Right lobe of liver (tissue), 6 donors: ENCODE results near the gene ARHGAP30. TPM values are rescaled to one million over a fixed set of nuclear protein-coding genes. Genes with fewer than 3 reads are reported as not detected.
A peak's percentile ranks its signal among the peaks of the same experiment; 100 is the strongest.

ENCODE experiments used
- ATAC-seq, 4 donors: fragments of 200-7000 bp; cut with Tn5 transposase; one replicate each; pipeline ENCODE4 v1.9.1; 2020; ENCODE audit warnings: mild to moderate bottlenecking in 4 of 4, moderate library complexity in 4 of 4
- DNase-seq, 3 donors: peaks; one replicate each; pipeline ENCODE4 v3.0.0-alpha.2; 2020
- H3K27ac ChIP-seq, 3 donors: fragments of 200-600 bp; one replicate each; pipeline ENCODE4 v1.8.0; 2022
- H3K27me3 ChIP-seq, 2 donors: fragments of 200-600 bp; one replicate each; pipeline ENCODE4 v1.8.0; 2022
- H3K36me3 ChIP-seq, 4 donors: fragments of 200-600 bp; sonication (generic) in 1 of 4; one replicate each; pipeline versions ENCODE4 v1.5.1 to v1.8.0; 2017 to 2022; ENCODE audit warnings: control low read depth in 1 of 4
- H3K4me1 ChIP-seq, 4 donors: fragments of 200-600 bp; sonication (generic) in 1 of 4; one replicate each; pipeline versions ENCODE4 v1.5.1 to v1.8.0; 2017 to 2022; ENCODE audit warnings: control low read depth in 1 of 4
- H3K4me3 ChIP-seq, 3 donors: fragments of 200-600 bp; one replicate each; pipeline ENCODE4 v1.8.0; 2022
- H3K9me3 ChIP-seq, 4 donors: fragments of 200-600 bp; sonication (generic) in 1 of 4; one replicate each; pipeline versions ENCODE4 v1.5.1 to v1.8.0; 2017 to 2022; ENCODE audit warnings: control low read depth in 1 of 4
- CTCF ChIP-seq, 4 donors: fragments of 200-600 bp in 3 of 4; fragments of 450-650 bp in 1 of 4; IDR thresholded peaks; one replicate each; pipeline versions ENCODE4 v1.5.1 to v1.8.0; 2016 to 2022; ENCODE audit warnings: antibody characterized with exemption in 4 of 4, mild to moderate bottlenecking in 2 of 4
- POLR2A ChIP-seq: fragments of 450-650 bp; IDR thresholded peaks from one replicate; pipeline ENCODE4 v1.6.1; 2017; ENCODE audit warnings: antibody characterized with exemption, mild to moderate bottlenecking
- WGBS: methylation state at CpG from one replicate; pipeline ENCODE4 v1.1.6; 2018; ENCODE audit warnings: low coverage, low lambda C conversion rate; ENCODE audit not compliant: insufficient coverage; ENCODE audit errors: missing lambda C conversion rate; 5-methylcytosine and 5-hydroxymethylcytosine counted together
- intact Hi-C, 2 donors: fragments of 100-400 bp; cut with DNase I; formaldehyde crosslinking; loops; one replicate each; pipeline versions ENCODE4 v1.11.2 to v1.14.1; 2022
- total RNA-seq, 6 experiments: library from RNA; depleted of rRNA in 2 of 6; stranded (reverse); fragments of >200 nt in 2 of 6; fragmentation: NEBNext Ultra II Directional in 3 of 6; extraction: Animal tissue kit (Norgen Biotek cat#: 25700) in 3 of 6; gene quantifications; one replicate each; pipeline versions ENCODE4 v1.1.0 to v1.2.4, GENCODE V29; 2016 to 2023
- donor health status: DM: no; HTN: yes; CAD: no.
- donor health status: DM: no; HTN: no; CAD: no.
- donor health status: DM: no; HTN: no; CAD: no.
- donor health status: DM: no; HTN: yes; CAD: no.
- donor health status: DM: no; HTN: yes; CAD: no.

Gene ARHGAP30
- total RNA-seq, 6 experiments from 2014 or later: 2.8 to 7.4 (median 3.6) TPM

DNA sequence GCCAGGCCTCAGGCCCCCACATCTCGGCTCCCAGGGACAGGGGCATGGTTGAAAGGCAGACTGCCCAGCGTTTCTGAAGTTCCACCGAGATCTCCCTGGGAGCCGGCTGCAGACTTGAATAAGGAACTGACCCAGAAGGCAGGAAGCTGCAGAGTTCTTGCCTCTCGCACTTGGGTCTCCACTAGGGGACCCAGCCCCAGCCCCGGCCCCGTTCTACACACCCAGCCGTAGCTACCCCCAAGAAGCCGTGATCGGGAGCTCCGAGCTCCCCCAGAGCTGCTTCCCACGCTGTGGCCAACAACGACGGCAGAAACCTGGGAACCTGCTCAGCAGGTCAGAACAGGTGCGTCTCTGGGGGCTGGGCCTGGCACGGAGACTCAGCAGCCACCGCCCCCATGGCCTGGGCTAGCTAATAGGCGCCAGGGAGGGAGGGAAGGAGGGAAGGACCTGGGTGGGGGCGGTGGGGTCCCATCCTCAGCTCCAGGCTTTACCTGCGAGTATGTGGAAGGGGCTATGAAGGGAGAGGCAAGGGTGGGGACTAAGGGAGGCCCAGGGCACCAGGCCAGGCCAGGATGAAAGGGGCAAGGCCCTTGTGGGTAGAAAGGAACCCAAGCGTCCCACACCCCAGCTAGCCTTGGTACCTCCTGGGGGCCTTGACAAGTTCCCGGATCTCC is 19.7 kb upstream of the ARHGAP30 start, which contains the start of gene NECTIN4:
TSS of gene NECTIN4 (minus strand) at position 308 of the 674 bp plus-strand sequence. CDS start at position 46, 262 bp downstream.
- TF ChIP-seq POLR2A (no peak), CTCF (IDR thresholded peaks at IDR 0.05) (no peak)
- WGBS: 71% methylated on average over 10 of the region's 22 CpGs
- Histone ChIP-seq H3K27ac (no peak within 1 kb of the TSS), H3K36me3 (no peaks in the 10 kb centered on the region), H3K4me3 (no peak within 1 kb of the TSS), H3K4me1 (no peaks in the 10 kb centered on the region), H3K9me3 (no peaks in the 10 kb centered on the region), H3K27me3 (no peaks in the 10 kb centered on the region)
- DNase-seq (no peak), ATAC-seq (no peak)
- intact Hi-C loops: no loop called here

- no peak overlapping the region for H3K27ac ChIP-seq
- TF ChIP-seq CTCF (IDR thresholded peaks at IDR 0.05): no peak
- no peak for TF ChIP-seq POLR2A
- no peaks in the 10 kb centered on the region for H3K9me3 ChIP-seq
- intact Hi-C loops: no loop called here
- H3K27me3 ChIP-seq: no peaks in the 10 kb centered on the region
- ATAC-seq (peak in 1 of 4 donors; percentile 37), DNase-seq (no peak)
- H3K36me3 ChIP-seq: no peaks in the 10 kb centered on the region
- 80% methylated on average over 1 of the region's 3 CpGs for WGBS
- H3K4me3 ChIP-seq: no peak overlapping the region
- H3K4me1 ChIP-seq: no peaks in the 10 kb centered on the region
These were observed 19.0 kb upstream of the ARHGAP30 start for GRCh38 chr1:161088587-161089110.

GRCh38 chr1:161086457-161086856 is 16.8 kb upstream of the ARHGAP30 start:
- ATAC-seq (no peak), DNase-seq (no peak)
- WGBS: 0% methylated on average over 1 of the region's 4 CpGs
- Histone ChIP-seq H3K4me3 (no peak overlapping the region), H3K27ac (no peak overlapping the region), H3K9me3 (no peaks in the 10 kb centered on the region), H3K4me1 (no peaks in the 10 kb centered on the region), H3K36me3 (no peaks in the 10 kb centered on the region), H3K27me3 (no peaks in the 10 kb centered on the region)
- no peak for TF ChIP-seq POLR2A
- TF ChIP-seq CTCF (IDR thresholded peaks at IDR 0.05): no peak
- intact Hi-C loops: no loop called here

GRCh38 chr1:161085165-161085564 is 15.5 kb upstream of the ARHGAP30 start:
- TF ChIP-seq CTCF (IDR thresholded peaks at IDR 0.05): no peak
- TF ChIP-seq POLR2A: no peak
- Histone ChIP-seq H3K27ac (no peak overlapping the region), H3K9me3 (no peaks in the 10 kb centered on the region), H3K36me3 (no peaks in the 10 kb centered on the region), H3K4me3 (no peak overlapping the region), H3K27me3 (no peaks in the 10 kb centered on the region), H3K4me1 (no peaks in the 10 kb centered on the region)
- 40% methylated on average over 2 of the region's 2 CpGs for WGBS
- DNase-seq (no peak), ATAC-seq (no peak)
- intact Hi-C loops: no loop called here
